GM12873 (cell line): ENCODE data around the gene RBM42.

Experiments
- TF ChIP-seq, protein P1 (sequence below): IDR thresholded peaks from 2 replicates; pipeline ENCODE4 v1.5.1; 2012; ENCODE audit warnings: low read depth, mild to moderate bottlenecking, moderate library complexity, low read length, control low read depth; ENCODE audit not compliant: insufficient read depth; ENCODE audit errors: missing control alignments

Gene RBM42

DNA sequence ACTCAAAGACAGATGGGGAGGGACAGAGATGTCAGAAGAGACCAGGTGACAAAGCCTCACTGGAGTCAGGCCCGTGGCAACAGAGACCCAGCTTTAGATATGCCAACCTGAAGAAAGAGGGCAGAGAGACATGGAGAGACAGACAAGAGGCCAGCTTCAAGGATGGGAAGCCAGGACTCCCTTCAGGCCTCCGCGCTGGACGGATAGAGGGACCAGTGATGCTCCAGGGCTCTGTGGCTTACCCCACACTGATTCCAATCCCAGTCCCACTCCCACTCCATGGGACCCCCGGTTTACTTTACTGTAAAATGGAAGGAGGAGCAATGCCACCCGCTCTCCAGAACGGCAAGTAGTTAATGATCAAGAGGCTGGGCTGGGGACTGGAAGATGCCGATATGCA lies 11.0 kb downstream of the RBM42 start:
- TF ChIP-seq, protein P1, sequence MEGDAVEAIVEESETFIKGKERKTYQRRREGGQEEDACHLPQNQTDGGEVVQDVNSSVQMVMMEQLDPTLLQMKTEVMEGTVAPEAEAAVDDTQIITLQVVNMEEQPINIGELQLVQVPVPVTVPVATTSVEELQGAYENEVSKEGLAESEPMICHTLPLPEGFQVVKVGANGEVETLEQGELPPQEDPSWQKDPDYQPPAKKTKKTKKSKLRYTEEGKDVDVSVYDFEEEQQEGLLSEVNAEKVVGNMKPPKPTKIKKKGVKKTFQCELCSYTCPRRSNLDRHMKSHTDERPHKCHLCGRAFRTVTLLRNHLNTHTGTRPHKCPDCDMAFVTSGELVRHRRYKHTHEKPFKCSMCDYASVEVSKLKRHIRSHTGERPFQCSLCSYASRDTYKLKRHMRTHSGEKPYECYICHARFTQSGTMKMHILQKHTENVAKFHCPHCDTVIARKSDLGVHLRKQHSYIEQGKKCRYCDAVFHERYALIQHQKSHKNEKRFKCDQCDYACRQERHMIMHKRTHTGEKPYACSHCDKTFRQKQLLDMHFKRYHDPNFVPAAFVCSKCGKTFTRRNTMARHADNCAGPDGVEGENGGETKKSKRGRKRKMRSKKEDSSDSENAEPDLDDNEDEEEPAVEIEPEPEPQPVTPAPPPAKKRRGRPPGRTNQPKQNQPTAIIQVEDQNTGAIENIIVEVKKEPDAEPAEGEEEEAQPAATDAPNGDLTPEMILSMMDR: no peak

DNA sequence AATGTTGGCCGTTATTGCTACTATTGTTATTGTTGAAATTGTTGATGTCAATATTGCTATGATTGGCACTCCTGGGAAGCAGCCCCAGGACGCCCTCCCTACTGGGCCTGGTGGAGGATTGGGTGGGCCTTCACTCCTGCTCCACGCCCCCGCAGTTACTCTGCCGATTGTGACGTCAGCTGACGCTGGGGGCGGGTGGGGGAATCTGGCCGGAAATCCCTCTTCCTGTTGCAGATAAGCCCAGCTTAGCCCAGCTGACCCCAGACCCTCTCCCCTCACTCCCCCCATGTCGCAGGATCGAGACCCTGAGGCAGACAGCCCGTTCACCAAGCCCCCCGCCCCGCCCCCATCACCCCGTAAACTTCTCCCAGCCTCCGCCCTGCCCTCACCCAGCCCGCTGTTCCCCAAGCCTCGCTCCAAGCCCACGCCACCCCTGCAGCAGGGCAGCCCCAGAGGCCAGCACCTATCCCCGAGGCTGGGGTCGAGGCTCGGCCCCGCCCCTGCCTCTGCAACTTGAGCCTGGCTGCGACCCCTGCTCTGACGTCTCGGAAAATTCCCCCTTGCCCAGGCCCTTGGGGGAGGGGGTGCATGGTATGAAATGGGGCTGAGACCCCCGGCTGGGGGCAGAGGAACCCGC lies 12.8 kb downstream of the RBM42 start, which contains the start of gene ETV2:
Gene ETV2 (plus strand): TSS at position 231 of the 637 bp plus-strand sequence. CDS start 716 bp downstream, outside the sequence.
- TF ChIP-seq, protein P1: no peak

GRCh38 chr19:35642312-35642711 lies 13.5 kb downstream of the RBM42 start:
- TF ChIP-seq, protein P1: no peak

DNA sequence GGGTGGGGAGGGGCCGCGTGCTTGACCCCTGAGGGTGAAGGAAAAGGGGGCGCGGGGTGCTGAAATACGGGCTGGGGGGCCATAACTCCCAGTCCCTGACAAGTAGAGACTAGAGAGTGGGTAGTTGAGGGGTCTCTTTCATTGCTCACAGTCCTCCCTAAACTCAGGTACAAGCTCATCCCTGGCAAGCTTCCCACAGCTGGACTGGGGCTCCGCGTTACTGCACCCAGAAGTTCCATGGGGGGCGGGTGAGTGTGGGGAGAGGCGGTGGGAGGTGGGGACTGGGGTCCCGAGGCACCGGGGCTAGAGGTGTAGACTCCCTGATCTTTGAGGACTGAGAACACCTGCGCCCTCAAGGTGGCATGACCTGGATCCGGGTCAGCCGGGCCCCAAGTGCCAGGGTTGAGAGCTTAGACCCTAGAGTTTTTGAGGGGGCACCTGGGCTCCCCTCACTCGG lies 14.0 kb downstream of the RBM42 start:
- TF ChIP-seq, protein P1: no peak

GRCh38 chr19:35643255-35644205 lies 14.7 kb downstream of the RBM42 start:
- TF ChIP-seq, protein P1: no peak

- TF ChIP-seq, protein P1: no peak
Observed at GRCh38 chr19:35644206-35644986, 15.6 kb downstream of the RBM42 start.
